Activated CD8-positive, alpha-beta memory T cell treated with anti-CD3 and anti-CD28 coated beads for 1 hour (primary cell): ENCODE data around the gene NCKAP5.

ENCODE experiments used
- DNase-seq, 2 donors: peaks; one replicate each; pipeline ENCODE4 v3.0.0-alpha.2; 2020; ENCODE audit warnings: low read depth in 1 of 2; ENCODE audit errors: extremely low read depth in 1 of 2

The NCKAP5 gene

DNA sequence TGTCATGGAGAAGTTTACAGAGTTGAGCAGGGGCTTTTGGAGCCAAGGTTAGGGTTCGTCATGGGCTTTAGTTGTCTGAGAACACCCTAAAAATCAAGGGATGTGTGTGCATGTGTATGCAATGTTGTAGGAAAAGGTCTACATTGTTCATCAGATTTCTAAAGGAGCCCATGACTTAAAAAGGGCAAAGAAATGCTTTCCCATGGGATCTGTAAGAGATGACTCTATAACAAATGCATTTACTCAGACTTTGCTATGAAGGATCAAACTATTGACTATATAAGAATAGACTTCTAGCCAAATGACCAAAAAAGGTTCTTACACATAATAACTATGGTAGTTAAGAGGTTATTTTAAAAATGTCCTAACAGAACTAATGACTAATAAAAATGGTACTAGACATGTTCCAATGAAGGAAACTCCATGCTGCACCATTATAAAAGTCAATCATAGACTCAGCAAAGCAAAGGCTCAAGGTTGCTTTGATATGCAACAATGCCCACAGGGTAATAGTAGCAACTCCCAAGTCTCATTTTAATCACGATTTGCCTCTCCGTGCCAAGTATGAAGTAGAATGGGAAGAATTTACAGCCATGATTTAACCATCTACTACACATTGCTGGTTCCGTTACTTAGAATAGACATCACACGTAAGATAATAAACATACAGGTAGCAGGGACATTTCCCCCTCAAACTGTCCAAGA, 158.5 kb downstream of the NCKAP5 start:
- DNase-seq, result no peak

DNA sequence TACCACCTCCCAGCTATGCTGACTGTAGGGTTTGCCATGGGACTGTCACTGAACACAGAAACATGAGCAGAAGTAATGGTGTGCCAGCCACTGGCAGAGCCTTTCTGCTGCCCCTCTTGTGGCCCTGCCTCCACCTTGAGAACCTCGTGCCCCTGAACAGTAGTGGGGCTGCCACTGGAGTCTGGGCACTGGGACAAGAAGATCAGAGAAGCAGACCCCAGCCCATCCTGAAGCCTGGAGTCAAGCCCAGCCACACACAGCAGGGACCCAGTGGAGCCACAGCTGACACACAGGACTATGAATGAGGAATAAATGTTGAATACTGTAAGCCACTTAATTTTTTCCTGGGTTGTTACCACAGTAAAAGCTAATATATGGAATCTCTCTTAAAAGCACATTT, 159.6 kb downstream of the NCKAP5 start:
- no peak for DNase-seq

- DNase-seq, result no peak
These were observed 160.9 kb downstream of the NCKAP5 start for GRCh38 chr2:133407341-133407740.

DNA sequence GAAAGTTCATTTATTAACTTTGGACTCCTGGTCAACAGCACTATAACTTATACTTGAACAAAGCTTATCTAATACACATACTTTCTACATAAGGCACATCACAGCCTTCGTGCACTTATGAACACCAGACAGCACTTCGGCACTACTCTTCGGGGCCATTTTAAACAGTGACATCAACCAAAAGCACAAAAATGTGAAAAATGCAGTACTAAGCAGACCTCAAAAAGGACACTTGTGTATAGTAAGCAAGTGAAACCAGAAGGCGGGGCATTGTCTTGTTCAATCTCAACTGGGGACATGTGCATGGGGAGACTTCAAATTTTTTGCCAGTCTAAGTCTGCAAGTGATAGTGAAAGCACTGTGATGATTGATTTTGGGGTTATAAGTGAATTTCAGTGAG, 163.0 kb downstream of the NCKAP5 start:
- no peak for DNase-seq

DNA sequence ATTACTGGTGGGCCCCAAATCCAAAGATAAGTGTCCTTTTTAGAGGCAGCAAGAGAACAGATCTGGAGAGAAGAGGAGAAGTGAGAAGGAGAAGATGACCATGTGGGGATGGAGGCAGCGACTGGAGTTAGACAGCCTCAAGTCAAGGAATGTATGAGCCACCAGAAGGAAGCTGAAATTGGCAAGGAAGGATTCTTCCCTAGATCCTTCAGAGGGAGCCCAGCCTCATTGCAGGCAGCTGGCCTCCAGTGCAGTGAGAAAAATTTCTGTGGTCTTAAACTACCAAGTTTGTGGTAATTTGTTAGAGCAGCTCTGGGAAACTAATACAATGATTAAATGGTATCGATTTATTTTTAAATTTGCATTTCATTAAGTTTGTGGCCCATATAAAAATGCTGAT, 167.9 kb downstream of the NCKAP5 start:
- DNase-seq, result no peak

DNA sequence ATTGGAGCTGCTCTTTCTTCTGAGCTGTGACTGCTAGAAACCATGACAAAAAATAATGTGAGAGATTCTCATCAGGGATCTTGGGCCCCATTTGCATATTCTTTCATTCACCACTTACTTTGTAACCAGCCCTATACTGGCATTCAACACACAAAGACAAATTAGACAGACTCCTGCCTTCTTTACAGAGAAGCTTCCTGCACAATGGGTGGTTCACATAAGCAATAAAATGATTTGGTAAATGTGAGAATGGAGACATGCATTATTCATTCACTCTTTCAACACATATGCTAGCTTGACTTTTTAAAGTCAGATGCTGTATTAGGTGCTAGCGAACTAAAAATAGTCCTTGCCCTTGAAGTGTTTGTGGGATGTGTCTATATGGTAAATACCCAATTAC, 174.4 kb downstream of the NCKAP5 start:
- DNase-seq, result no peak

DNA sequence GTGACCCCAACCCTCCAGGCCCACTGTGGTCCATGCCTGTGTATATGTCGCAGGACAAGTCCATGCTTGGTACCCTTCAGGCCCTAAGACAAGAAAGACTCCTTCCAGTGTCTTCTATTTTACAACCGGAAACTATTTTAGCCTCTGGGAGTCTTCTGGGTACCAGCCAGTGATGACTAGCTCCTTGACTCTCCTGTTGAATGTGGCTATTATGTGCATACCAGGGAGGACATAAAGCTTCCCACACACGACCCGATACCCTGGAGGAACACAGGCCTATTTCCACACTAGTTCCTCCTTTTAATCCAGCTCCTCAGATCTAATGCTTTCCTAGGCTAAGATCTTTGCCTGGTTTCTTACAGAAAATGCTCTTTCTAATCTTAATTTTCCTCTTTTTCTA, 178.1 kb downstream of the NCKAP5 start:
- no peak for DNase-seq

DNA sequence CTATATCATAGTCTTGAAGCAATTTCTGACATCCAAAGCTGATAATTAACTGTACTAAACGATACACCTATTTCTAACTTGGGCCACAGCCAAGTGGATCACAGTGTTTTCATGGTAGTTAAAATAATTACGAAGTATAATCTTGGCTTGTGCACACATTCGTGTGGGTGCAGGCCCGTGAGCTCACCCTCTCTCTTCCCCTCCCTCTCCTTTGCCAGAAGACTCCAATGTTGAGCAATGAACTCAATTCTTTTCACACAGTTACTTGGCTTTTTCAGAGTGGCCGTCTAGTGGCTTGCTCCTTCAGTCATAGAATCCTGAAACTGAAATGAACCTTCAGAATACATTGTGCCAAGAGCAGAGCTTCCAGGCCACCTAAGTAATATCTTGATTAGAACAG, 178.7 kb downstream of the NCKAP5 start:
- DNase-seq, result no peak

GRCh38 chr2:133382566-133382965, 185.7 kb downstream of the NCKAP5 start:
- no peak for DNase-seq

GRCh38 chr2:133380991-133381390, 187.3 kb downstream of the NCKAP5 start:
- DNase-seq, result no peak

DNA sequence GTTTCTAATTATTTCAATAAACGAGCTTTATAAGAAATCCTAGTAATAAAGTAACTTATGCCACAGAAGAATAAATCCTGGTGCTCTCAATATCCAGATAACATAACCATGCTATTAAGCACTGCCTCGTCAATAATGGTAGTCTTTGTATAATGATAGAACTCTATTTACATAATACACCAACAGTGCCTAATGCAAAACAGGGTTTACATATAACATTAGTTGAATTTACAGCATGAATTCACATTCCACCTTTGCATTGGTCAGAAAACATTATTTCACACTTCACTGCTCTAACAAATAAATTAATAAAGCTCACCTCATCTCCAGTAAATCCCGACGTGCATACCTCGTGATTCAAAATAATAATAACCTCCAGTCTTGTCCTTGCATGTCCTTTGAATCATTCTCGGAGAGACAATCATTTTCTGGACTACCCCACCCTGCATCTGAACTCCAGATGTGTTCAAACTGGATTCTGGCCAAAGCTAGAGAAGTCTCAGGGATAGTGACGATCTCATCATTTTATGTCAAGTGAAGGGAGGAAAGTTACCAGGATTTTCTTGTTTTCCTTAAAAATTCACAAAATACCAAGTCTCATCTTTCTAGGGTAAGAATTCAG, 189.2 kb downstream of the NCKAP5 start:
- DNase-seq, result no peak

DNA sequence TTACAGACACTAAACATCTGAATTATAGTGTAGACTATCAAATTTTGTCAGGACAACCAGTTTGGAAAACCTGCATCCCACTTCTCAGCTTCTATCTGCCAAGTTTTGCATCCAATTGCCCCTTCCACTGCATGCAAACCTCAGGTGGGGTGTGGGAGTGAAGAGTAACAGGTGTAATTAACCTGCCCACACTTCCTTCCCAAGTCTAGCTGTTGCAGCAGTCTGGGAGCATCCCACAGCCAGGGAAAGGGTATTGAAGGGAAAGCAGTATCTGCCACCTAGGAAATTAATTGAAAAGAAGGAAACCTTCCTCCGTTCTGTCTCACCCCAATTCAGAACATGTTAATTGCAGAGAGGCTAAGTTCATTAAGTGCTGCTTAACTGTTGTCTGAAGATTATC, 189.9 kb downstream of the NCKAP5 start:
- DNase-seq, result no peak

DNA sequence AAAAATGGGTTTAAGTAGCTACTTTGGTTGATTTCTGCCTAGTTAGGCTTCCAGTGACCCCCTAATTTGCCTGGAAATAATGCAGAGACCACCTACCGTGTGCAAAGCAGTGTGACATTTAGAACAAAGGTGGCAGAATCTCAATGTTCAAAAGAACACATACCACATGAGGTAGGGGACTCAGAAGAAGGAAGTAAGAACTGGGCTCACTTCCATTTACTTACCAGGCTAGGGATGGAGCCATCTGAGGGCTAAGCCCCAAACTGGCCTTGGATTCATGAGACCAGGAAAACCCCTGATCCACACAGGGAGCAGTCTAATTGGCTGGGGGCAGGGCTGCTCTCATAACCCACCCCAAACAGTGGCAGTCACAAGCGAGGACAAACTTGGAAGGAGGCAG, 190.7 kb downstream of the NCKAP5 start:
- DNase-seq, result no peak

DNA sequence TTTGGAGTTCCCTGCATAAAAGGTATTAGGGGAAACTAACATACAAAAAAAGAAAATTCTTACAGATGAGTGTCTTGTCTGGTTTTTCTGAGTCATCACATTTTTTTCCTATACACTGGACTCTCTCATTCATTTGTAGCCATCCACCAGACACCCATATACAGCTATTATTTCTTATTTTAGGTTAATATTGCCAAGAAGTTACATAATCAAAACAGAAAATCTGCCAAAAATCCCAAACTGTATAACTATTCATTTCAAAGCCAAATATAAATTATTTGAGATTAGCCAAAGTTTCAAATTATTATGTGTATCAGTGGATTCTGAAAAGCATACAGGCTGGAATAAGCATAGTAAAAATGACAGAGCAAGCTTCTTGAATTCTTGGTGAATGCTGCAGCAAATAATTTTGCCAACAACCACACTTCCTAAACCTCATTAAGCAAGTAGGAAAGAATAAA, 191.2 kb downstream of the NCKAP5 start:
- no peak for DNase-seq

DNA sequence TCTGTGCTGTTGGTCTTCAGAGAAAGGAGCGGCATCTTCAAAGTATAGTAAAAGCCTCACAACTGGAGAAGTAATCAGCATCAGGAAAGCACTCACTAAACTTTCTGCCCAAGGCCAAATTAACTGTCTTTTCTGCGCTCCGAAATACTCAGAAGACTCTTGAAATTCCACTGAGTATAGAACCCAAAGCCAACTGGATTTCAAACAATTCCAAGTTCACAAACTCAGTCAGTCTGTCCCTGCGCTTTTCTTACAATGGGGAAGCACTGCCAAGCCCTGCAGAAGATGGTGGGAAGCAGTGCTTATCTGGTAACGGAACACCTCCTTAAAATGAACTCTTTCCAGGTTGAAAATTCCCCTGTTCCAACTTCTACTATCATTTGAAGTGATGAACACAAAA, 193.5 kb downstream of the NCKAP5 start:
- no peak for DNase-seq

- no peak for DNase-seq
These were observed 197.0 kb downstream of the NCKAP5 start for GRCh38 chr2:133371286-133371685.

- DNase-seq, result no peak
These were observed 198.2 kb downstream of the NCKAP5 start for GRCh38 chr2:133369901-133370658.

DNA sequence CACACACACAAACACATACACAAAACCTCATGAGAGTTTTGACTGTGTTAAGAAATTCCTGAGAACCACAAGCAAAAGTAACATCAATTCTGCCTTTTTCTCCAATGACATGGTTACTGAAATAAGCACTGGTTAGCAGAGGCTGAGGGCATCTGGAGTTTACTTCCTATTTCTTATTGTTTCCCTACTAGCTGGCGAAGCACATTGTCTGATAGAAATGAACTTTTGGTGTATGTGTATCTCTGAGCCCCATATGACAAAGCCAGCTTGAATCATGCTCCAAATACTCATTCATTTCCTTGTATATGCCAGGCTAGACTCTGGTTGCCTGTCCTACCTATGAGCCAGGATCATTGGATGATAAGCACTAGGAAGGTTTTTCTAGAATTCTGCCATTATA, 203.1 kb downstream of the NCKAP5 start:
- no peak for DNase-seq

- DNase-seq, result no peak
These were observed 203.6 kb downstream of the NCKAP5 start for GRCh38 chr2:133364636-133365035.

DNA sequence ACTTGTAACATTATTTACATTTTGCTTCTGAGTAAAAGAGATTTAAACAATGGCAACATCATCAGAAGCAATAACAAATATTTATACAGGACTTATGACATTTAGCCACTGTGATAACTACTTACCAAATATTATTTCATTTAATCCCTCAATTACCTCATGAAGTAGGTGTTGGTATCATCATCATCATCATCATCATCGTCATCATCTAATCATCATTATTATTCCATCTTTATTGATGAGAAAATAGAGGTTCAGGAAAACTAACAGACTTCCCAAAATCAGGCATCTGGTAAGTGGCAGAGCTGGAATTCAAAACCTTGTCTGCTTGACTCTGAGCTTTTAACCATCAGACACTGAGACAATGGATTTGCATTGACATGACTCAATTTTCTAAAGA, 204.4 kb downstream of the NCKAP5 start:
- no peak for DNase-seq

DNA sequence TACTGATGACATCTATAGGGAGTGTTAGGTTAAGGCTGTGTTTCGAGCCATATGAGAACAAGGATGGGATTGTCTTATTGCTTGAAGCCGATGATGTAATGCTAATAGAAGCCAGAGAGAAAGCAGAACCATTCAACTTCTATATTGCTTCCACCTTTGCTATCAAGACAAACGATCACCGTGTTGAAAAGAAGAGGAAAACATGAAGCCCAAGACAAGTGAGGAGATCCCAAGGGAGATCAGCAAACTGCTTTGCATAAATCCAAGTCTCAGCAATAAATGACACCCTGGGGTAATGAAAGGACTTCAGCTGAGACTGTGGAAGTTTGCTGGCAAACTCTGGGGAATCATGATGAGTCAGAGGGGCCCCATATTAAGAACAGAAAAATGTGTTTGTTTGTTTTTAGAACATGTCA, 206.2 kb downstream of the NCKAP5 start:
- DNase-seq, result no peak

GRCh38 chr2:133360882-133361281, 207.4 kb downstream of the NCKAP5 start:
- DNase-seq, result no peak
